Measurements from ENCODE around the gene ANKMY1. TPM values are rescaled to one million over a fixed set of nuclear protein-coding genes. Genes with fewer than 3 reads are reported as not detected.

ANKMY1 gene
- total and polyA plus RNA-seq, 2 of the 8 experiments (the other 6 are each of a cell fraction or from before 2014, with no cell fraction given), result 4.5 to 4.8 TPM

DNA sequence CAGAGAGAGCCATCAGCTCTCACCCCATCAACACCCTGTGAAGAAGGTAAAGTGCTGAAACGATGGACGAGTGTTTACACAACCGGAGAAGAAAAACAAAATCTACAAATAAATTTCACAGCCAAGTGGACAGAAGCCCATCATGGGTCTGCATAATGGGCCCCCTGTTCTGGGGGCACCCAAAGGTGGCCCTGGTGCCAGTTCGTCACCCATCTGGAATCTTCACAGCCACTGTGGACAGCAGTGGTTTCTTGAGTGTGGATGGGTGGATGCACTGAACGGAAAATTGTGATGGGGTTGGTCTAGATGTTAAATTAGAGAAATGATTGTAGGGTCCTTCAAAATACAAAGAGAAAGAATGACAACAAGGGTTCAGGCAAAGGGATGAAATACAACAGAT lies 38.8 kb downstream of the ANKMY1 start:
- no peak for FAIRE-seq
- no peak overlapping the region for H3K9ac ChIP-seq (replicated peaks in 1 of 4; ENCODE audit: extremely low read depth in 1 of 4, low read depth in 3 of 4, low read length in 3 of 4)
- no peak overlapping the region for H3K14ac ChIP-seq (ENCODE audit: insufficient read length)
- H3K56ac ChIP-seq (replicated peaks; ENCODE audit: insufficient read length, low read depth, low read length), result no peak overlapping the region
- peaks cover 0 to 27% (median 23%) of the 10 kb centered on the region in 4 experiments; a peak in 6 of 7 replicates for H3K27me3 ChIP-seq (replicated peaks in 1 of 4; ENCODE audit: control insufficient read depth in 3 of 4, extremely low read depth in 1 of 4, insufficient read depth in 3 of 4, low read length in 3 of 4)
- H3K79me2 ChIP-seq (ENCODE audit: control insufficient read depth in 1 of 2, insufficient read depth in 2 of 2, low read length in 2 of 2), result no peaks in the 10 kb centered on the region
- H3K4ac ChIP-seq (replicated peaks; ENCODE audit: insufficient read length, low read depth, low read length), result no peak overlapping the region
- H3K9me3 ChIP-seq (ENCODE audit: insufficient read depth in 2 of 2, low read depth in 1 of 2, low read length in 1 of 2), result peaks cover 2 to 14% of the 10 kb centered on the region in 2 experiments; a peak in 3 of 4 replicates
- H3K18ac ChIP-seq (ENCODE audit: extremely low read depth, low read length), result no peak overlapping the region
- H2BK15ac ChIP-seq (ENCODE audit: low read length), result no peak overlapping the region
- no peak overlapping the region for H2BK120ac ChIP-seq (replicated peaks; ENCODE audit: low read depth, low read length)
- no peaks in the 10 kb centered on the region for H3K36me3 ChIP-seq (ENCODE audit: control insufficient read depth in 2 of 4, insufficient read depth in 4 of 4, low read length in 3 of 4)
- H4K91ac ChIP-seq (replicated peaks; ENCODE audit: insufficient read length, low read length), result no peak overlapping the region
- DNase-seq (ENCODE audit: low read depth in 1 of 2, low spot score in 2 of 2), result no peak
- no peak overlapping the region for H3K4me3 ChIP-seq (ENCODE audit: extremely low read depth in 1 of 4, insufficient read depth in 2 of 4, low read depth in 3 of 4, low read length in 4 of 4)
- H3K27ac ChIP-seq (ENCODE audit: low read depth, low read length), result no peak overlapping the region
- peaks cover 0 to 8% (median 3%) of the 10 kb centered on the region in 4 experiments; a peak in 4 of 7 replicates for H3K4me1 ChIP-seq (replicated peaks in 1 of 4; ENCODE audit: control insufficient read depth in 3 of 4, insufficient read depth in 4 of 4, low read length in 3 of 4)
- POLR2A ChIA-PET (ENCODE audit: partially characterized antibody), result no interaction called here
- no peak overlapping the region for H4K8ac ChIP-seq (ENCODE audit: extremely low read depth, insufficient read depth, low read length)
- H2BK20ac ChIP-seq (ENCODE audit: low read length), result no peak overlapping the region
- 93% methylated on average over 5 of the region's 5 CpGs; no CpG with 5 or more reads in 1 of the 2 experiments for WGBS, 2 experiments (ENCODE audit: extremely low coverage in 1 of 2, insufficient coverage in 1 of 2, insufficient read length in 1 of 2, insufficient replicate concordance in 2 of 2, low coverage in 1 of 2, low lambda C conversion rate in 2 of 2, missing lambda C conversion rate in 1 of 2)
- H4K5ac ChIP-seq (ENCODE audit: insufficient read length, low read depth, low read length), result no peak overlapping the region
- no peak overlapping the region for H3K23ac ChIP-seq (ENCODE audit: insufficient read length)
- H3K79me1 ChIP-seq (ENCODE audit: low read depth, low read length), result no peaks in the 10 kb centered on the region
- H3K23me2 ChIP-seq (ENCODE audit: low read depth, low read length), result peaks cover 5% of the 10 kb centered on the region; the same call in 1 of the 2 replicates
- no peak overlapping the region for H2BK12ac ChIP-seq (ENCODE audit: low read depth, low read length)
- CTCF ChIA-PET (ENCODE audit: partially characterized antibody), result interaction anchor here (1.8 kb wide), 1 partner anchor 11 kb away, joined by 4 read pairs; no protein-coding TSS in a partner anchor
- no peak overlapping the region; a peak in 1 of 4 replicates for H3K4me2 ChIP-seq (ENCODE audit: insufficient read depth in 1 of 2, low read depth in 2 of 2, low read length in 2 of 2)
- no peak overlapping the region for H2BK5ac ChIP-seq (ENCODE audit: low read depth, low read length)
- TF ChIP-seq SP2 (IDR thresholded peaks at IDR 0.05; ENCODE audit: low read length) (no peak), HDAC6 (IDR thresholded peaks at IDR 0.05; ENCODE audit: low read depth, low read length) (no peak)
- no peak overlapping the region for H2AK5ac ChIP-seq (ENCODE audit: low read depth, low read length)
- H2AFZ ChIP-seq (ENCODE audit: low read length), result no peak overlapping the region
- H4K20me1 ChIP-seq (replicated peaks in 1 of 2; ENCODE audit: control insufficient read depth in 1 of 2, insufficient read depth in 2 of 2, low read length in 2 of 2), result peaks cover 0 to 4% of the 10 kb centered on the region in 2 experiments
